ENCODE results near the gene SP110.

DNA sequence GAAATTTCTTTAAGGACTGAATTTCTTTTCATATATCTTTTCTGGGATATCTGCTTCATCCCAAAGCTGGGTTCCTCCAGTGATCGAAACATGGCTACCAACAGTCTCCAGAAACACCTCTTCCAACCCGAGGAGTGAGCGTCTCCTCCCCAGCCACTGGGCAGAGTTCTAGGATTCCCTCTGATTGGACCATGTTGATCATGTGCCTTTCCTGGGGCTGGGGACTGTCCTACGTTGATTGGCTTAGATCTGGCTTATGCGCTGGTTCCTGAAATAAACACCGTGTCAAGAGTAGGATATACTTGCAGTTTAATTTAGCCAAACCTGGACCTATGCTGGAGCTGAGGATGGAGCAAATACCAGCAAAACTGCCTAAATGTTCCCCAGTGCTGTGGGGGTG is 95.5 kb downstream of the SP110 start:
- TF ChIP-seq, protein P1, sequence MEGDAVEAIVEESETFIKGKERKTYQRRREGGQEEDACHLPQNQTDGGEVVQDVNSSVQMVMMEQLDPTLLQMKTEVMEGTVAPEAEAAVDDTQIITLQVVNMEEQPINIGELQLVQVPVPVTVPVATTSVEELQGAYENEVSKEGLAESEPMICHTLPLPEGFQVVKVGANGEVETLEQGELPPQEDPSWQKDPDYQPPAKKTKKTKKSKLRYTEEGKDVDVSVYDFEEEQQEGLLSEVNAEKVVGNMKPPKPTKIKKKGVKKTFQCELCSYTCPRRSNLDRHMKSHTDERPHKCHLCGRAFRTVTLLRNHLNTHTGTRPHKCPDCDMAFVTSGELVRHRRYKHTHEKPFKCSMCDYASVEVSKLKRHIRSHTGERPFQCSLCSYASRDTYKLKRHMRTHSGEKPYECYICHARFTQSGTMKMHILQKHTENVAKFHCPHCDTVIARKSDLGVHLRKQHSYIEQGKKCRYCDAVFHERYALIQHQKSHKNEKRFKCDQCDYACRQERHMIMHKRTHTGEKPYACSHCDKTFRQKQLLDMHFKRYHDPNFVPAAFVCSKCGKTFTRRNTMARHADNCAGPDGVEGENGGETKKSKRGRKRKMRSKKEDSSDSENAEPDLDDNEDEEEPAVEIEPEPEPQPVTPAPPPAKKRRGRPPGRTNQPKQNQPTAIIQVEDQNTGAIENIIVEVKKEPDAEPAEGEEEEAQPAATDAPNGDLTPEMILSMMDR (IDR thresholded peaks at IDR 0.05; ENCODE audit: borderline replicate concordance, extremely low read depth, low read length, poor library complexity, severe bottlenecking): no peak
- no peak for TF ChIP-seq EZH2 (IDR thresholded peaks at IDR 0.05; ENCODE audit: borderline replicate concordance, low read depth, low read length, severe bottlenecking)
